ENCODE data around the gene MAP2K4.

DNA sequence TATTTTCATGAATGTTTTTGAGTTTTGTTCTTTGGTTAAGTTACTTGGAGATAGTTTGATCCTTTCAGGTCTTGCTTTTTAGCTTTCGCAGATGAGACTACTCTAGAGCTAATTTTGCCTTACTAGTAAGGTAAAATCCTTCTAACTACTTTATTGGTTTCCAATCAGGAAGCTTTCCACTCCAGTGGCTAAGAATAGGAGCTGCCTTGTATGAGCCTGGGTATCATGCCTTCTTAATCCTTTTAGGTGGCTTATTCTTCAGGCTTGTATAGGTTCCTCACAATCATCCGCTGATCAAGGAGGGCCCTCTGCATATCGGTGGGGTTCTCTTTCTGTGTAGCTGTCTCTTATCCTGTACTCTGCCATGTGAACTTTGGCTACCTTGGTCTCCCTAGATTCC lies 53.7 kb downstream of the MAP2K4 start:
- TF ChIP-seq MYNN (tag by site-specific recombination; IDR thresholded peaks at IDR 0.05; ENCODE audit: borderline replicate concordance) (no peak), ZNF549 (tag by site-specific recombination; IDR thresholded peaks at IDR 0.05) (no peak), ZNF624 (tag by site-specific recombination; IDR thresholded peaks at IDR 0.05) (no peak), BCL6B (tag by site-specific recombination; IDR thresholded peaks at IDR 0.05) (no peak), ZNF777 (tag by site-specific recombination; IDR thresholded peaks at IDR 0.05; ENCODE audit: borderline replicate concordance) (no peak), ZFP3 (tag by site-specific recombination; IDR thresholded peaks at IDR 0.05; ENCODE audit: low read depth) (no peak)
- TF ChIP-seq, protein P1, sequence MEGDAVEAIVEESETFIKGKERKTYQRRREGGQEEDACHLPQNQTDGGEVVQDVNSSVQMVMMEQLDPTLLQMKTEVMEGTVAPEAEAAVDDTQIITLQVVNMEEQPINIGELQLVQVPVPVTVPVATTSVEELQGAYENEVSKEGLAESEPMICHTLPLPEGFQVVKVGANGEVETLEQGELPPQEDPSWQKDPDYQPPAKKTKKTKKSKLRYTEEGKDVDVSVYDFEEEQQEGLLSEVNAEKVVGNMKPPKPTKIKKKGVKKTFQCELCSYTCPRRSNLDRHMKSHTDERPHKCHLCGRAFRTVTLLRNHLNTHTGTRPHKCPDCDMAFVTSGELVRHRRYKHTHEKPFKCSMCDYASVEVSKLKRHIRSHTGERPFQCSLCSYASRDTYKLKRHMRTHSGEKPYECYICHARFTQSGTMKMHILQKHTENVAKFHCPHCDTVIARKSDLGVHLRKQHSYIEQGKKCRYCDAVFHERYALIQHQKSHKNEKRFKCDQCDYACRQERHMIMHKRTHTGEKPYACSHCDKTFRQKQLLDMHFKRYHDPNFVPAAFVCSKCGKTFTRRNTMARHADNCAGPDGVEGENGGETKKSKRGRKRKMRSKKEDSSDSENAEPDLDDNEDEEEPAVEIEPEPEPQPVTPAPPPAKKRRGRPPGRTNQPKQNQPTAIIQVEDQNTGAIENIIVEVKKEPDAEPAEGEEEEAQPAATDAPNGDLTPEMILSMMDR (tag by site-specific recombination; IDR thresholded peaks at IDR 0.05) = no peak
